GM12865 (cell line): ENCODE results near the gene CCR5AS.
A peak's percentile ranks its signal among the peaks of the same experiment; 100 is the strongest.

Source experiments
- DNase-seq: peaks from one replicate; pipeline ENCODE4 v3.0.0; 2010; ENCODE audit warnings: low read depth
- H3K4me3 ChIP-seq: 2 replicates; pipeline ENCODE4 v1.5.1; 2011; ENCODE audit warnings: mild to moderate bottlenecking, low read depth, low read length, control low read depth
- CTCF ChIP-seq: IDR thresholded peaks from 2 replicates; pipeline ENCODE4 v1.5.1; 2011; ENCODE audit warnings: low read length, control low read depth, low read depth, inconsistent platforms; ENCODE audit not compliant: insufficient read depth; ENCODE audit errors: missing control alignments

CCR5AS gene

GRCh38 chr3:46325645-46326300 lies 81.1 kb downstream of the CCR5AS start:
- no peak for DNase-seq
- H3K4me3 ChIP-seq = no peak overlapping the region

GRCh38 chr3:46324036-46324435 lies 82.8 kb downstream of the CCR5AS start:
- TF ChIP-seq CTCF = no peak
- DNase-seq = no peak

More at GRCh38 chr3:46325645-46326300, 81.1 kb downstream of the CCR5AS start:
- no peak for TF ChIP-seq CTCF

GRCh38 chr3:46321461-46322104 lies 85.3 kb downstream of the CCR5AS start:
- TF ChIP-seq CTCF = no peak
- peak; percentile 39 for DNase-seq
- H3K4me3 ChIP-seq = no peak overlapping the region

More at GRCh38 chr3:46324036-46324435, 82.8 kb downstream of the CCR5AS start:
- H3K4me3 ChIP-seq = no peak overlapping the region

- no peak overlapping the region for H3K4me3 ChIP-seq
- no peak for DNase-seq
- TF ChIP-seq CTCF = no peak
These were observed 88.5 kb downstream of the CCR5AS start for GRCh38 chr3:46318207-46318927.

GRCh38 chr3:46316206-46316605 lies 90.7 kb downstream of the CCR5AS start:
- H3K4me3 ChIP-seq = no peak overlapping the region
- TF ChIP-seq CTCF = no peak
- DNase-seq = no peak

GRCh38 chr3:46314517-46314916 lies 92.3 kb downstream of the CCR5AS start:
- no peak for TF ChIP-seq CTCF
- H3K4me3 ChIP-seq = no peak overlapping the region
- peak; percentile 55 for DNase-seq
